ENCODE data around the gene PPP1R9A.

The PPP1R9A gene

DNA sequence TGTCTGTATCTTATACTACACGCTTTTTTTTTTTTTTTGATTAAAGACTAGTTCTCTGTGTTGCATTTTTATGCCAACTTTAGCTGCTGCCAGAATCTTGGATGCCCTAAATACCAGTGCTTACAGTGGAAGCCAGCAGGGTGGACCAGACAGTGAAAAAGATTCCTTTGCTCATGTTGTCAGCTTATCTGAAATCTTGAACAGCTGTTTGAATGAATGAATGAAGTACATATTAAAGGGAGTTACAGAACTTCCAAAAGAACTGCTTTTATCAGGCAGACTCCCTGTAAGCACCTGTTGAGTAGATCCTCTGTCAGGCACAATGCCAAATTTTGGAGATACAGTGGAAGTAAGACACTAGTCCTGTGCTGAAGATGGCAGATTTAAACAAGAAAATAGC is 184.9 kb downstream of the PPP1R9A start:
- in situ Hi-C loops (cut with HindIII; ENCODE audit: low sequenced_read_pairs), result no loop called here

DNA sequence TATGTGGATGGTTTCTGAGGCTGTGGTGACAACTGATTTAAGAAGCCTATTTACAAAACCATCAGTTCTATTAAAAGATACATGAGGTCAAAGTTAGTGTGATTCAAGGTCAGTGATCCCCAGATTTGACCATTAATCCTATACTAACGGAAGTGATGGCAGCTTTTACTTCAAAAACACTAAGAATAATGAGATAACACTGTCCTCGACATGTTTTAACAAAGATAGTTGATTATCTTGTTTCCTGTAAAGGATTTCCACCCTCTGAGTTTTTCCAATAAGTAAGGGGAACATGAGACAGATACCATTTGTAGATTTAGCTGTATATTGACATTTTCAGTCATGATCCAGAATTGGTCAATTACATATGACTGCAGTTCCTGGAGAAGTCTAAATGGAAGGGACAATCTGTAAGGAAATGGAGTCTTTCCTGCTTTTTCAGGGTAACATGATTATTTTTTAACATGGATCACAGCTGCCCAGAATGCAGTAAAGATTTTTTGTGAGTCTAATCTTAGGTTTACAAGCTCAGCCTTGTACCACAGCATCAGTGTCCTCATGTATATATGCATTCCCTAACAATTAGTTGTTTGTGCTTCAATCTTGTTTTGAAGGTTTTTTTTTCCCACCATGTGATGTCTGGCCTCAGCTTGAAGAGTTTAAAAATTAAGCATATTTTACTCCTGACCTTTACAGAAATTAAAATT is 188.0 kb downstream of the PPP1R9A start:
- in situ Hi-C loops (cut with HindIII; ENCODE audit: low sequenced_read_pairs), result no loop called here

DNA sequence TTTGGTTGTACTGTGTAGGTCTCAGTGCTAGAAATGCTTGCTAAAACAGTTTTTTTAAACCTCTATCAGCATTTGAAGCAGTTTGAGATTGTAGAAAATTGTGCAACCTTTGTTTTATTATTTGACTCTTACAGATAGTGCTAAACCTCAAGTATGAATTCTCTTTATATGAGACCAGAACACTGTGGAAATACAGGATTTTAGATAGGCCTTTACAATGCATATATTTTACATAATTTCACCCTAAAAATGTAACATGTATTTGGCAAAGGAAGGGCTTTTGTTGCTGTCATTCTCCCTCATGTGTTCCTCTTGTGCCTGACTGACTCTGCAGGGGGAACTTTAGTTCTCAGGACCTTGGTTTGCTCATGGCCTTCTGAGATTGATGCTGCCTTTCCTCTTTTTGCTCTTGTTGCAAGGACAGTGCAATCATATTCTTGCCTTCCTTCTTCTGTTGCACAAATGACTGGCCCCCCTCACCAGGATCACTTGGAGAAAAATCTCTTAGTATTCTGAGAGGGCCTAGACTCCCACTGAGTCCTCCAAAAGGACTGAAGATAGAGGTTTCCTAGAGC is 188.7 kb downstream of the PPP1R9A start:
- in situ Hi-C loops (cut with HindIII; ENCODE audit: low sequenced_read_pairs), result no loop called here

DNA sequence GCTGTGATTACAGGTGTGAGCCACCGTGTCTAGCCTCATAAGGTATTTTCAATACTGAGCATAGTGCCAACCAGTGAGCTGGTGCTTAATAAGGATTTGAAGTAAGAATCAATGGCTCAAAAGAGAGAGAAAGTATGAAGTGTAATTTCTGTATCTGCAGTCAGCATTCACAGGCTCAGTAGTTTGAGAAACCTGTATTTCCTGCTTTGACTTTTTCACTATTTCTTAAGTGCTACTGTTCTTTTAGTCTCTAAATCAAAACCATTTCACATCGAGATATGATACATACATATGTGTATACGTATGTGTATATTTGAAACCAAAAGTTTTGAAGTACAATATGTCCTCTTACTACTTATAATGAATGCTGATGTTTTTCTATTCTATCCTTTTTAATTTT is 189.9 kb downstream of the PPP1R9A start:
- in situ Hi-C loops (cut with HindIII; ENCODE audit: low sequenced_read_pairs), result no loop called here

DNA sequence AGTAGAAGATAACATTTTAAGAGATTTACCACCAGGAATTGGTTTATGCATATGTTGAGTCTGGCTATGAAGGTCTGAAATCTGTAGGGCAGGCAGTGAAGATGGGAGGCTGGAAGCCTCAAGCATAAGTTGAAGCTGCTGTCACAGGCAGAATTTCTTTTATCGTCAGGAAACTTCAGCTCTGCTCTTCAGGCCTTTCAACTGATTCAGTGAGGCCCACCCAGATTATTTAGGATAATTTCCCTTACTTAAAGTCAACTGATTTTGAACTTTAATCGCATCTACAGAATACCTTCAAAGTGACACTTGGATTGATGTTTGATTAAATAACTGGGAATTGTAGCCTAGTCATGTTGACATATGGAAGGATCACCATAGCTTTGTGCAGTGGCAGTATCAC is 190.5 kb downstream of the PPP1R9A start:
- in situ Hi-C loops (cut with HindIII; ENCODE audit: low sequenced_read_pairs), result no loop called here

DNA sequence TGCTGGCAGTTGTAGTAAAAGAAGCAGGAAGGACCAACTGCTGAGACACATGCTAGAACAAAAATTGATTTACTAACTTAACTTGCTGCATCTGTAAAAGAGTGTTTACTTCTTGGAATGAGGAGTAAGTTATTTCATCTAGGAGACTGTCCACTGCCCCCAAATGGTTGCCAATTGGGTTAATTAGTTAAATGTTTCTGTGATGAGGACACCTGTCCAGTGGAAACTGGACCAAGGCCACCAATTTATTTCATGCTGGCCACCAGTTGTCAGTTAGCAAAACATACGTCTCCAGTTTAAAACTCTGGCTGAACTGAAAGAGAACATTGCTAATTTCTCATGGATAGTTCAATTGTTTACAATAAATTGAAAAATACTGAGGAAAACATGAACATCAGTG is 191.7 kb downstream of the PPP1R9A start:
- in situ Hi-C loops (cut with HindIII; ENCODE audit: low sequenced_read_pairs), result no loop called here

DNA sequence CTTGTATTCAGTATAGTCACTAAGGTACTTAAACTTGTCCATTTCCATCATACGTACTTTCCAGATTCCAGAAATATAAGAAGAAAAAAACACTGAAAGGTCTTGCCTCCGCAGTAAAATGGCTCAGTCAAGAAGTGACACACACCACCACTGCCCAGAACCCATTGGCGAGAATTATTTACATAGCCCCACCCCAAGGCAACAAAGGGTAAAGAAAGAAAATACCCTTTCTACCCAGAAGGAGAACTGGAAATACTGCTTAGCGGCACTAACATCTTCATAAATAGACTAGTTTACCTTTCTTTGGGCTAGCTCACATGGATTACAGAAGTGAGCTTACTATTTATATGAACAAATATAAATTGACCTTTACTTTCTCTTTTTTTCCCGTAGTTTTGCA is 194.0 kb downstream of the PPP1R9A start:
- in situ Hi-C loops (cut with HindIII; ENCODE audit: low sequenced_read_pairs), result loop anchor here (5.0 kb wide), 1 partner anchor 36 kb away; no protein-coding TSS in a partner anchor

DNA sequence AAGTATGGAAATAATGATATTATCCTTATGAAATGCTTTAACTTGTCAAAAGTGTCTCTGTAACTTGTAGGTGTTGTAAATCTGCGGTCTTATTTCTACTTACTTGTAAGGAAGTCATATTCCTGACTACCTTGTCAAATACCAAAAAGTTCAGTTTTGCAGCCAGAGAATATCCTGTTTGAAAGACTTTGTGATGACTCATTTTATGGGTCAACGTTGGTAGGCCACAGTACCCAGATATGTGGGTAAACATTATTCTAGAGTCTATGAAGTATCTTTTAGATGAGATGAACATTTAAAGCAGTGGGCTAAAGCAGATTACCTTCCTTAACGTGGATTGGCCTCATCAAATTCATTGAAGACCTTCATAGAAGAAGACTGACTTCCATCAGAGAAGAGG is 195.3 kb downstream of the PPP1R9A start:
- in situ Hi-C loops (cut with HindIII; ENCODE audit: low sequenced_read_pairs), result loop anchor here (5.0 kb wide), 1 partner anchor 35 kb away; no protein-coding TSS in a partner anchor

DNA sequence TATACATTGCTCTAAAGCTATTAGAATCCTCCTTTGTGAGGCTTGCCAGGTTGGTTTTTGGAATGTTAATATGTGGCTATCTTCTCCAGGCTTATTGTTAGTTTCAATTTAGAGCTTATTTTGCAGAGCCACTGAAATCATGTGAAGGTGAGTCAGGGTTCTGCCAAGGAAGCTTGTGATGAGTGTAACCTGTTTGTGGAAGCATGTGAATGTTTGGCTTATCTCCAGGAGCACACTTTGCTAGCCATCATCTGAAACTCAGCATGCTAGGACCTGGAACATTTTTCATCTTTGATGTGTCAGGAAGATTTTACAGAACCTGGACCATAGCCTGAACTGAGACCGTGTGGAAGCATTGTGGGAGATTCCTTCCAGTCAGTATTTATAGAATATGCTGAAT is 197.3 kb downstream of the PPP1R9A start:
- in situ Hi-C loops (cut with HindIII; ENCODE audit: low sequenced_read_pairs), result loop anchor here (5.0 kb wide), 1 partner anchor 33 kb away; no protein-coding TSS in a partner anchor

DNA sequence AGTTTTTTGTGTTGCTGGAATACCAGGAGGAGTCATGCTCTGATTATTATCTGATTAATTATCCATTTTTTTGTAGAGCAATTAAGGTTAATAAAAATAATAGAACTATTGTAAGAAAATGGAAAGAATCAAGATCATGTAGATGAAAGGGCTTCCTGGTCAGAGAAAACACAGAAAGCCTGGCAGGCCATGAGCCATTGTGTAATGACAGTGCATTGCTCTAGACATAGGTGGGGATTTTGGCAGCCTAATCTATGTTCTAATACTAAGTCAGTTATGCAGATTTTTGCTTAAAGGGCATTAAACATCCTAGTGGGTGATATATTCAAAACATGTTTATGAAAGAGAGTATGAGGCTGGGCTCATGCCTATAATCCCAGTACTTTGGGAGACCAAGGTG is 198.2 kb downstream of the PPP1R9A start:
- in situ Hi-C loops (cut with HindIII; ENCODE audit: low sequenced_read_pairs), result no loop called here

DNA sequence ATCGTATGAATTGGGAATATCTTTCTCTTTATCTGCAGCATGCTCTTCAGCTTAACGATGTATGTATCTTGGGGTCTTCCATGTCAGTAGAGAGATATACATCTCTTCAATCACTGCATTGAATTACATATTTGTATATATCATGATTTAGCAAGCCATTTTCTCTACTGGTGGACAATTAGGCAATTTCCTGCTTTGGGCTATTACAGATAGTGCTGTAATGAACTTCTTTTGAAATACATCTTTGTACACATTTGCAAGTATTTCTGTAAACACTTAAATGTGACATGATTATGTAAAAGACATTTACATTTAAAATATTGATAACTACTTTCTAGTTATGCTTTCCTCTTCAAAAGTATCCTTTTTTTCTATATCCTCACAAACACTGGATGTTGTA is 199.0 kb downstream of the PPP1R9A start:
- in situ Hi-C loops (cut with HindIII; ENCODE audit: low sequenced_read_pairs), result no loop called here

DNA sequence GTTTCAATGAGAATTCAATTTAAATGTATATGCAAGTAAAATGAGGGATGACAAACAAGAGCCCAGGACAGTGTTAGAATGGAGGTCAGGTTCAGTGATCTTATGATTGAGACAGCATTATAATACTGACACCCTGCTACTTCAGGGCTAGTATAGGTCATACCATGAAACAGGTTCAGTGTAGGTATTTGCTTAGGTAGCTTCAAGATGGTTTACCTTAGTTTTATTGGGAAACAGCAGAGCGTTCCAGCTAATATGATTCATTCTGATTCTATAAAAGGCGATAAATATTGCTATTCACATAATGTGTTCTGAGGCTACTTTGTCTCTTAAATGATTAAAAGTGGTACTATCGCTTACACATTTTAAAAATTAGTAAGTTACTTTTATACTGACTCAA is 203.3 kb downstream of the PPP1R9A start:
- in situ Hi-C loops (cut with HindIII; ENCODE audit: low sequenced_read_pairs), result no loop called here

DNA sequence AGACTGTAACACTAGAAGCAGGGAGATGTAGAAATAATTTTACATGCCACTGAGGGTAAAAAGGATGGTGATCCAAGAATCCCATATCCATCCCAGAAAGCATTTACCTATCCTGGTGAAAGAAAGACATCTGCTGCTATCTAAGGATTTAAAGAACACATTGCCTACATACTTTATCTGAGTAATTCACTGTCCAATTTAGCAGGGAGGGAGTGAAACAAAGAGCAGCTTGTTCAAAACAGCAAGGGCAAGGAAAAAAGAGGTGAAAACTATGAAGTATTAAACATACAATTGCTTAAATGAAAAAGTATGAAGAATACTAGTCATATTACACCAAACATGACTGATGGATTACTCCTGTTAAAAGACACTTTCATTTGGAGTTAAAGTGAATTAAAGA is 206.2 kb downstream of the PPP1R9A start:
- in situ Hi-C loops (cut with HindIII; ENCODE audit: low sequenced_read_pairs), result no loop called here

DNA sequence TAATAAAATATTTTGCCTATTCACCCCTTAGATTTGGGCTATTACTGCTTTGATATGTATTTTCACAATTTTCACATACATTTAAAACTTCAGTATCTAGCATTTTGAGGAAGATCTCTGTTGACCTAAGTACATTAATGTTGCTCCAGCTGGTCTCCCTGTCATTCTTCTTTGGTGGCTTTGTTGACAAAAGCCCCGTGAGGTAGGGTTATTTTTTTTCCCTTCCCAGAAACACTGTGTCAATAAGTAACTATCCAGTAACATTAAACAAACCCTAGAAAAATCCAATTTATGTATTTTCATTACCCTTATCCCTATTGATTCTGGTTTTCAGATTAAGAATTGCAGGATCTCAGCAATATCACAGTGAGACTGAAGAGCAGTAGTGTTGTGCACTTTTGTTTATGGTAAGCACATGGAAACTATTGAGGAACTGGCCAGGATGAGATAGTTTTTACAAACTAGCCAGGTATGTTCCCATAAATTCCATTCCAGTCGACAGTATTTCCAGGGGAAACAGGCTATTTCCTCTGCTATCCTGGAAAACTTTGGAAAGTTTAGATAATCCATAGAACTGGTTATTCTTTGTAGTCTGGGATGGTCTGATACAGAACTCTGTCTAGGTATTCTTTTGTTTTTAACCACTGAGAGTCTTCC is 218.8 kb downstream of the PPP1R9A start:
- in situ Hi-C loops (cut with HindIII; ENCODE audit: low sequenced_read_pairs), result no loop called here

DNA sequence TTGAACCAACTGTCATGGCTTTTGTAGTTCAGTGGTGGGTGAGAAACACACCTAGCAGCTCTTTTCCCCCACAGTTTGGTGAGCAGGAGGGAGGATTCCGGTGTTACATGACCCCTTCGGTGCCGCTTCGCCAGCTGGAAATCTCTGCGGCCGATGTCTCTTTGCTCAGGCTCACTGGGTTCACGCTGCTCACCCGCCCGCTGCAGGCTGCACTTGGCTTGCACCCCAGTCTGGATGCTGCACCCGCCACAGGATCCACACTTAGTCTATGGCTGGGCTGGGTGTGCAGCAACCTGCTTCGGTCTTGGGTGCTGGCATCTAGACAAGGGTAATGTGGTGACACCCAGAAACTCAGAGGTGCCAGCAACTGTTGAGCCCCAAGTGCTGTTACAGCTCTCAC is 225.1 kb downstream of the PPP1R9A start:
- in situ Hi-C loops (cut with HindIII; ENCODE audit: low sequenced_read_pairs), result no loop called here

DNA sequence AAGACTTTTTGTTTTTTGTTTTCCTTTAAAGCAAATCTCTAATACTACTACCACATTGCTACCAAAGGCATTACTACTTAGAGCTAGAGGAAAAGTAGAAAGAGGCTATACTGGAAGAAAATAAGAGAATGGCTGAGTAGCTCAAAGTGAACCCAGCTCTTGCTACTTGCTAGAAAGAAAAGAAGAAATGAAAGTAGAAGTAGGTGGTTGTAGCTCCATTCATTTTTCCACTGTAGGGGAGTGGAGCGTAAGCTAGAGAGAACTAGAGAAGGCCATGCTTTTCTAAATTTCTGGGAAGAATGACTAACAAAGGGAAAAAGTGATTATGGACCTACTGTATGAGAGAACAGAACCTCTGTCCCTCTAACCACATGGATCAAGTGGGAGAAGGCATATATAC is 232.5 kb downstream of the PPP1R9A start:
- in situ Hi-C loops (cut with HindIII; ENCODE audit: low sequenced_read_pairs), result loop anchor here (5.0 kb wide), 1 partner anchor 38 kb away; no protein-coding TSS in a partner anchor

DNA sequence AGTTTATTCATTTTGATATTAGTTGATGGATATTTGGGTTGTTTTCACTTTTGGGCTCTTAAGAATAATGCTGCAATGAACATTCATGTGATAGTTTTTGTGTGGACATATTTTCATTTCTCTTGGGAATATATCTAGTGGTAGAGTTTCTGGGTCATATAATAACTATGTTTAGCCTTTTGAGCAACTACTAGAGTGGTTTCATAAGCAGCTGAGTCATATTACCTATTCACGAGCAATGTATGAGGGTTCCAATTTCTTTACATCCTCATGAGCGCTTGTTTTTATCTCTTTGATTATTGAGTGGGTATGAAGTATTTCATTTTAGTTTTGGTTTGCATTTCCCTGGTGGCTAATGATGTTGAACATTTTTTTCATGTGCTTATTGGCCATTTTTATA is 234.4 kb downstream of the PPP1R9A start:
- in situ Hi-C loops (cut with HindIII; ENCODE audit: low sequenced_read_pairs), result no loop called here

DNA sequence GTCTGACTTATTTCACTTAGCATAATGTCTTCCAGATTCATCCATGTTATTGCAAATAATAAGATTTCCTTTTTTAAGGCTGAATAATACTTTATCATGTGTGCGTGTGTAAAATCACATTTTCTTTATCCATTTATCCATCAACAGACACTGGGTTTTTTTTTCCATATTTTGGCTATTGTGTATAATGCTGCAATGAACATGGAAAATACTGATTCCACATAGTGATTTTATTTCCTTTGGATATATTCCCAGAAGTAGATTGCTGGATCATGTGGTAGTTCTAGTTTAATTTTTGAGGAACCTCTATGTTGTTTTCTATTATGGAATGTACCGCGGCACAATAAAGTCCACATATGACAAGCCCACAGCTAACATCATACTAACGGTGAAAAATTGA is 236.9 kb downstream of the PPP1R9A start:
- in situ Hi-C loops (cut with HindIII; ENCODE audit: low sequenced_read_pairs), result no loop called here

DNA sequence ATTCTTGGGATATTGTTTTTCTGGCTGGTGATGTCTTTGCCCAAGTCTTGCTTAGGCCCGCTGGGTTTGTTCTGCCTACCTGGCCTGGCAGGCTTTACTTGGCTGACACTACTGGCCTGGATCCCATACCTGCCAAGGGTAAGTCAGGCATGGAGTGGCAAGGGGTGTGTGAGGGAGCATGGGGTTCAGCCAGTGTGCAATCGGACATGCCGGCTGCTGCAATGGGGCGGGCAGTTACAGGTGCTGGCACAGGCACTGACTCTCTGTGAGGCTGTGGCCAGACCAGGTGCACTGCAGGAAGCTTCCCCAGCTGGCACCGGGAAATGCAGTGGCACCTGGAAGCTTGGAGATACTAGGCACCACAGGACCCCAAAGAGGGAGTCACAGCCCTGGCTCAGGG is 248.6 kb downstream of the PPP1R9A start:
- in situ Hi-C loops (cut with HindIII; ENCODE audit: low sequenced_read_pairs), result no loop called here

DNA sequence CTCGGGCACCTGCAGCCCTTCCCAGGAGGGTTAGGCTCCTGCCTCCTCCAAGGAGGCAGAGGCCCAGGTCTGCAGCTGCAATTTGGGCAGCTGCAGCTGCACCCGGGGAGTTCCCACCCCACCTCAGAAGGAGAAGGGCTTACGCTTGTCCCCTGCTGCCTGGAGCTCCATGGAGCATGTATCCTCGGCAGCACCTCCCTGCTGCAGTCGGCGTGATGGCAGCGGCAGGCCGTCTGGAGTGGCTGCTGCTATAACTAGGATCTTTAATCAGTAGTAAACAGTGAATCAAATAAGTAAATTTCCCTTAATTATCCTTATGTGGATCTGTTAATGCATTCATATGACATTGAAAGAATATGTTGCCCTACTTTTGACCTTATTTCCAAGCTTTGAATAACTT is 250.0 kb downstream of the PPP1R9A start:
- in situ Hi-C loops (cut with HindIII; ENCODE audit: low sequenced_read_pairs), result no loop called here

DNA sequence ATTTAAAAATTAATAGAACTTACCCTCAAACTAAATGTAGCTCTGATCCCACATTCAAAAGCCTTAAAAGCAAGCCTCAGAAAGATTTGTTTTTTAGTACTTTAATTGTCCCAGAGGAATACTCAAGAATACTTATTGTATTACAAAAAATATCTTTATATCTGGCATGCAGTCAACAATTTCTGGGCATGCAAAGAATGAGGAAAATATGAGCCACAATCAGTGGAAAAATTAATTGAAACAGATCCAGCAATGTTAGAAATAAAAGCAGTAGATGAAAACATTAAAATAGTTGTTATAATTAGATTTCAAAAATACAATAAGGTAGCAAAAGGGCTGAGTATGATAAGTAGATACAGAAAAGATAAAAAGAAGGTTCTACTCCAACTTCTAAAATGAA is 262.3 kb downstream of the PPP1R9A start:
- in situ Hi-C loops (cut with HindIII; ENCODE audit: low sequenced_read_pairs), result no loop called here

DNA sequence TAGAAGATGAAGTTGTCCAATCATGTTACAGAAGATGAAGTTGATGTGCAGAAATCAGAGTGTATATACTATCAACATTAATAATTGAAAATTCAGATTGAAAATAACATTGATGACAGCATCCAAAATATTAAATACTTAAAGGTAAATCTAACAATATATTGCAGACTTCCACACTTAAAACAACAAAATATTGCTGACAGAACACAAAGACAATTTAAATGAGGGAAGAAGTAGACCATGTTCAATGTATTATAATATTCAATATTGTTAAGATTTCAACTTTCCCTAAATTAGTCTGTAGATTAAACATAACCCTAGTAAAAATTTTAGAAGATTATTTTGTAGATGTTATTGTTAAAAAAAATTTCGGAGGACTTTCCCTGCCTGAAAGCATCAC is 265.0 kb downstream of the PPP1R9A start:
- in situ Hi-C loops (cut with HindIII; ENCODE audit: low sequenced_read_pairs), result no loop called here
